MM.1S (cell line): ENCODE measurements around the gene DIP2B.

Source experiments
- EZH2 ChIP-seq: fragments of 300-600 bp; sonication (generic); optimal IDR thresholded peaks from 2 replicates; pipeline ENCODE3; 2017; ENCODE audit warnings: low read depth, mild to moderate bottlenecking, antibody characterized with exemption, low read length, mixed read lengths
- TF ChIP-seq, protein P1 (sequence below): fragments of 300-600 bp; sonication (generic); IDR thresholded peaks from 2 replicates; pipeline ENCODE4 v1.5.1; 2016; ENCODE audit warnings: antibody characterized with exemption, low read length, mixed read lengths

DNA sequence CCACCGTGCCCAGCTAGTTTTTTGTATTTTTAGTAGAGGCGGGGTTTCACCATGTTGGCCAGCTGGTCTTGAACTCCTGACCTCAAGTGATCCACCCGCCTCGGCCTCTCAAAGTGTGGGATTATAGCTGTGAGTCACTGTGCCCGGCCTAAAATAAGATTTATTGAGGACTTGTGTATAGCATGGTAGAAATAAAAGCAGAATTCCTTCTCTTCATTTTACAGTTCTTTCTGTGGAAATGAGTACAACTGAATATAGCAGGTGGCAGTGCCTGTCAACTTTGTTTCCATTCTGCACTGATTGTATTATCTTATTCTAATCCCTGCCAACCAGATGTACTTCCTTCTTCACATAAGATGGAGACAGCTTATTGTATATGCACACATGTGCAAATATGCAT is 41.0 kb downstream of the DIP2B start:
- no peak for TF ChIP-seq EZH2
- TF ChIP-seq, protein P1, sequence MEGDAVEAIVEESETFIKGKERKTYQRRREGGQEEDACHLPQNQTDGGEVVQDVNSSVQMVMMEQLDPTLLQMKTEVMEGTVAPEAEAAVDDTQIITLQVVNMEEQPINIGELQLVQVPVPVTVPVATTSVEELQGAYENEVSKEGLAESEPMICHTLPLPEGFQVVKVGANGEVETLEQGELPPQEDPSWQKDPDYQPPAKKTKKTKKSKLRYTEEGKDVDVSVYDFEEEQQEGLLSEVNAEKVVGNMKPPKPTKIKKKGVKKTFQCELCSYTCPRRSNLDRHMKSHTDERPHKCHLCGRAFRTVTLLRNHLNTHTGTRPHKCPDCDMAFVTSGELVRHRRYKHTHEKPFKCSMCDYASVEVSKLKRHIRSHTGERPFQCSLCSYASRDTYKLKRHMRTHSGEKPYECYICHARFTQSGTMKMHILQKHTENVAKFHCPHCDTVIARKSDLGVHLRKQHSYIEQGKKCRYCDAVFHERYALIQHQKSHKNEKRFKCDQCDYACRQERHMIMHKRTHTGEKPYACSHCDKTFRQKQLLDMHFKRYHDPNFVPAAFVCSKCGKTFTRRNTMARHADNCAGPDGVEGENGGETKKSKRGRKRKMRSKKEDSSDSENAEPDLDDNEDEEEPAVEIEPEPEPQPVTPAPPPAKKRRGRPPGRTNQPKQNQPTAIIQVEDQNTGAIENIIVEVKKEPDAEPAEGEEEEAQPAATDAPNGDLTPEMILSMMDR = no peak
